BE2C (cell line): ENCODE measurements around the gene TBC1D4. TPM values are rescaled to one million over a fixed set of nuclear protein-coding genes. Genes with fewer than 3 reads are reported as not detected.

ENCODE experiments used
- DNase-seq: peaks from one replicate; pipeline ENCODE4 v3.0.0-alpha.2; 2020
- H3K27me3 ChIP-seq: fragments of 250-450 bp; sonication (Bioruptor Pico); 2 replicates; pipeline ENCODE4 v1.5.1; 2020; ENCODE audit warnings: mild to moderate bottlenecking
- H3K36me3 ChIP-seq: fragments of 250-450 bp; sonication (Bioruptor Pico); 2 replicates; pipeline ENCODE4 v1.5.1; 2020; ENCODE audit warnings: mild to moderate bottlenecking
- H3K4me1 ChIP-seq: fragments of 250-450 bp; sonication (Bioruptor Pico); 2 replicates; pipeline ENCODE4 v1.5.1; 2020
- H3K4me3 ChIP-seq: 2 replicates; pipeline ENCODE4 v1.5.1; 2011; ENCODE audit warnings: low read depth, low read length
- H3K9me3 ChIP-seq: fragments of 250-450 bp; sonication (Bioruptor Pico); 2 replicates; pipeline ENCODE4 v1.5.1; 2020
- polyA plus RNA-seq: library from polyadenylated mRNA; unstranded; fragments of >200 nt; gene quantifications from one replicate; pipeline ENCODE4 v1.2.1, GENCODE V29; 2012; ENCODE audit warnings: low read depth, missing spikeins; ENCODE audit not compliant: insufficient read length, insufficient read depth
- TF ChIP-seq, protein P1 (sequence below): IDR thresholded peaks from 2 replicates; pipeline ENCODE4 v1.5.1; 2012; ENCODE audit warnings: mild to moderate bottlenecking, low read depth, low read length

Gene TBC1D4
- polyA plus RNA-seq: 44.4 TPM

GRCh38 chr13:75482070-75482819, at the start of gene TBC1D4:
TBC1D4 (minus strand) TSS chr13:75482169; CDS start chr13:75481767, 402 bp downstream.
- H3K9me3 ChIP-seq: no peaks in the 10 kb centered on the region
- peaks cover 4% of the 10 kb centered on the region; the same call in 1 of the 2 replicates for H3K36me3 ChIP-seq
- peaks cover 8% of the 10 kb centered on the region for H3K4me1 ChIP-seq
- DNase-seq: peak; percentile 95
- peak within 1 kb of the TSS; percentile 90 for H3K4me3 ChIP-seq
- TF ChIP-seq, protein P1, sequence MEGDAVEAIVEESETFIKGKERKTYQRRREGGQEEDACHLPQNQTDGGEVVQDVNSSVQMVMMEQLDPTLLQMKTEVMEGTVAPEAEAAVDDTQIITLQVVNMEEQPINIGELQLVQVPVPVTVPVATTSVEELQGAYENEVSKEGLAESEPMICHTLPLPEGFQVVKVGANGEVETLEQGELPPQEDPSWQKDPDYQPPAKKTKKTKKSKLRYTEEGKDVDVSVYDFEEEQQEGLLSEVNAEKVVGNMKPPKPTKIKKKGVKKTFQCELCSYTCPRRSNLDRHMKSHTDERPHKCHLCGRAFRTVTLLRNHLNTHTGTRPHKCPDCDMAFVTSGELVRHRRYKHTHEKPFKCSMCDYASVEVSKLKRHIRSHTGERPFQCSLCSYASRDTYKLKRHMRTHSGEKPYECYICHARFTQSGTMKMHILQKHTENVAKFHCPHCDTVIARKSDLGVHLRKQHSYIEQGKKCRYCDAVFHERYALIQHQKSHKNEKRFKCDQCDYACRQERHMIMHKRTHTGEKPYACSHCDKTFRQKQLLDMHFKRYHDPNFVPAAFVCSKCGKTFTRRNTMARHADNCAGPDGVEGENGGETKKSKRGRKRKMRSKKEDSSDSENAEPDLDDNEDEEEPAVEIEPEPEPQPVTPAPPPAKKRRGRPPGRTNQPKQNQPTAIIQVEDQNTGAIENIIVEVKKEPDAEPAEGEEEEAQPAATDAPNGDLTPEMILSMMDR: peak; percentile 97
- no peaks in the 10 kb centered on the region for H3K27me3 ChIP-seq

DNA sequence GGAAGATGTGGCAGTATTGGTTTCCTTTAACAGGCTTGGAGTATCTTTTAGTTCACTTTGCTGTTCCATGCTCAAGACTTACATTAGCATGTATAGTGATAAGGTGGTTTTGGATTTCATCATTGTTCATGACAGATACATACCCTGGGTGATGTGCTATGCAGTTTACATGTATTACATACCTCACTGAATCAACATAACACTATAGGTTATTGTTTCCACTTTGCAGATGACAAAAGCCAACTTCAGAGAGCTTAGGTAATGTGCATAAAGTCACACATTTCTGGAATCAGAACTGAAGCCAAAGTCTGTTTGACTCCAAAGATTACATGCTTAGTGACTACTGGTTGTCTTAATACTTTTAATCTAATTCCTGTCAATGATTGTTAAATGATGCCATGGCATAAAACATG, 48.6 kb upstream of the TBC1D4 start:
- no peaks in the 10 kb centered on the region; the same call in 1 of the 2 replicates for H3K9me3 ChIP-seq
- no peak for DNase-seq

GRCh38 chr13:75521956-75522355, 40.0 kb upstream of the TBC1D4 start:
- no peak overlapping the region for H3K4me3 ChIP-seq
- TF ChIP-seq, protein P1: no peak
- H3K36me3 ChIP-seq: no peaks in the 10 kb centered on the region
- no peaks in the 10 kb centered on the region for H3K9me3 ChIP-seq
- H3K27me3 ChIP-seq: no peaks in the 10 kb centered on the region
- no peaks in the 10 kb centered on the region for H3K4me1 ChIP-seq
- no peak for DNase-seq

More for the DNA sequence above, 48.6 kb upstream of the TBC1D4 start:
- peaks cover 3% of the 10 kb centered on the region for H3K36me3 ChIP-seq
- no peaks in the 10 kb centered on the region for H3K27me3 ChIP-seq
- no peak overlapping the region for H3K4me3 ChIP-seq
- H3K4me1 ChIP-seq: no peaks in the 10 kb centered on the region
- TF ChIP-seq, protein P1: no peak

DNA sequence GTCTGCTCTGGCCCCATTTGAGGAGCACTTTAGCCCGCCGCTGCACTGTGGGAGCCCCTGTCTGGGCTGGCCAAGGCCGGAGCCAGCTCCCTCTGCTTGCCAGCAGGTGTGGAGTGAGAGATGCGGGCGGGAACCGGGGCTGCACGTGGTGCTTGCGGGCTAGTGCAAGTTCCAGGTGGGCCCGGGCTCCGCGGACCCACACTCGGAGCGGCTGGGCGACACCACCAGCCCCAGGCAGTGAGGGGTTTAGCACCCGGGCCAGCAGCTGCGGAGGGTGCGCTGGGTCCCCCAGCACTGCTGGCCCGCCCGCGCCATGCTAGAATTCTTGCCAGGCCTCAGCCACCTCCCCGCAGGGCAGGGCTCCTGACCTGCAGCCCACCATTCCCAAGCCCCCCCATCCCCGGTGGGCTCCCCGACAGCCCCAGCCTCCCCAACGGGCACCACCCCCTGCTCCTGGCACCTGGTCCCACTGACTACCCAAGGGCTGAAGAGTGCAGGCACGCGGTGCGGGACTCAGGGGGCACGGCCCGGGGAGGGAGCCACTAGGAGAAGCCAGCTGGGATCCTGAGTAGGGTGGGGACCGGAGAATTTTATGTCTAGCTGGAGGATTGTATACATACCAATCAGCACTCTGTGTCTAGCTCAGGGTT, 36.6 kb upstream of the TBC1D4 start:
- Histone ChIP-seq H3K4me3 (no peak overlapping the region), H3K36me3 (no peaks in the 10 kb centered on the region), H3K4me1 (no peaks in the 10 kb centered on the region), H3K9me3 (no peaks in the 10 kb centered on the region), H3K27me3 (no peaks in the 10 kb centered on the region)
- TF ChIP-seq, protein P1: no peak
- no peak for DNase-seq

DNA sequence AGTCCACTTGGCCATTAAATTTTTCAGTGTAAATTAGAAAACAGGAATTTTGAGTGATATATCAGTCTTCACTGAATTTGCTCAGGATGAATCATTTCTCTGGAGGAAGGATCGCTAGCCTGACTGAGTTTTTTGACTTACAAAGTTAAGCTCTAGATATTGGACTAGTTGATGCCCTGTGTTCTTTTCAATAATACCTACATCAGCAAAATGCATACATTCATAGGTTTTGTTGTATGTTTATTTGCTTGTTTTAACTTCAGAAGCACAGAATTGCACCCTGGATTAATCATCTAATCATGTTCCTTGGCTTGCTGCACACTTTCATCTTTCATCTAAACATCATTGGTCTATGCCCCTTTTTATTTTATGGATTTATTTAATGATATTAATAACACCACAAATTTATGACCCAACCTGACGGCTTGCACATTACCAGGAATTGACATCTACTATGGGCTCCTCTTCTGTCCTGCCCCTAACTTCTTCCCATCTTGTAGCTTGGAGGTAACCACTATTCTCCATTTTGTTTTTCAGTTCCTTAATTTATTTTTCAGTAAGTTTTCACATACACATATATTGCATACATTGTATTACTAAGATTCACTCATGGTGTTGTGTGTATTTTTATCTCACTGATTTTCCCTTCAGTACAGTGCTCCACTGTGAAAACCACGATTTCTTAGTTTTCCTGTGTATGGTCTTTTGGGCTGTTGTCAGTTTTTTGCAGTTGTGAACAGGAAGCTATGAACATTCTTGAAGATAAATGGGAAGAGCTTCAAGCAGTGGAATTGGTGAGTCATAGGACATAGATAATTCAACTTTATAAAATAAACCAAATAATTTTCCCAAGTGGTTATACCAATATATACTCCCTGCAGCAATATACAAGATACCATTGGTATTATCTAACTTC, 32.4 kb upstream of the TBC1D4 start:
- no peaks in the 10 kb centered on the region for H3K4me1 ChIP-seq
- H3K36me3 ChIP-seq: no peaks in the 10 kb centered on the region
- H3K4me3 ChIP-seq: no peak overlapping the region
- H3K27me3 ChIP-seq: no peaks in the 10 kb centered on the region; the same call in 1 of the 2 replicates
- H3K9me3 ChIP-seq: no peaks in the 10 kb centered on the region
- no peak for DNase-seq
- TF ChIP-seq, protein P1: no peak
